GM12874 (cell line): ENCODE measurements around the gene SPINK7.

Experiments
- TF ChIP-seq, protein P1 (sequence below): IDR thresholded peaks from 2 replicates; pipeline ENCODE4 v1.5.1; 2011; ENCODE audit warnings: low read depth, mild to moderate bottlenecking, control low read depth, low read length, moderate library complexity; ENCODE audit not compliant: insufficient read depth

Gene SPINK7

DNA sequence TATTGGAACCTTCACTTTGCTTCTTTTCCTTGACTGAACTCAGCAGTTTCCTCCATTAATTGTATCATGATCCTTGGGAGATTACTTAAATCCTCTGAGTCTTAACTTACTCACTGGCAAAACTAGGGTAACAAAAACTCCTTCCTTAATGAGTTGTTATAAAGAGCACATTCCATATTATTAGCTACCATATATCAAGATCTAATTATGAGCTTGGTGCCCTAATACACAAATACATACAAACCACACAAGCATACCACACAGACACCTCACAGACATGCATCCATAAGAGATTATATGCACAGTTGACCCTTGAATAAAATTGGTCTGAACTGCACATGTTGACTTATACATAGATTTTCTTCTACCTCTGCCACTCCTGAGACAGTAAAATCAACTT lies 2.5 kb upstream of the SPINK7 start:
- TF ChIP-seq, protein P1, sequence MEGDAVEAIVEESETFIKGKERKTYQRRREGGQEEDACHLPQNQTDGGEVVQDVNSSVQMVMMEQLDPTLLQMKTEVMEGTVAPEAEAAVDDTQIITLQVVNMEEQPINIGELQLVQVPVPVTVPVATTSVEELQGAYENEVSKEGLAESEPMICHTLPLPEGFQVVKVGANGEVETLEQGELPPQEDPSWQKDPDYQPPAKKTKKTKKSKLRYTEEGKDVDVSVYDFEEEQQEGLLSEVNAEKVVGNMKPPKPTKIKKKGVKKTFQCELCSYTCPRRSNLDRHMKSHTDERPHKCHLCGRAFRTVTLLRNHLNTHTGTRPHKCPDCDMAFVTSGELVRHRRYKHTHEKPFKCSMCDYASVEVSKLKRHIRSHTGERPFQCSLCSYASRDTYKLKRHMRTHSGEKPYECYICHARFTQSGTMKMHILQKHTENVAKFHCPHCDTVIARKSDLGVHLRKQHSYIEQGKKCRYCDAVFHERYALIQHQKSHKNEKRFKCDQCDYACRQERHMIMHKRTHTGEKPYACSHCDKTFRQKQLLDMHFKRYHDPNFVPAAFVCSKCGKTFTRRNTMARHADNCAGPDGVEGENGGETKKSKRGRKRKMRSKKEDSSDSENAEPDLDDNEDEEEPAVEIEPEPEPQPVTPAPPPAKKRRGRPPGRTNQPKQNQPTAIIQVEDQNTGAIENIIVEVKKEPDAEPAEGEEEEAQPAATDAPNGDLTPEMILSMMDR: no peak

DNA sequence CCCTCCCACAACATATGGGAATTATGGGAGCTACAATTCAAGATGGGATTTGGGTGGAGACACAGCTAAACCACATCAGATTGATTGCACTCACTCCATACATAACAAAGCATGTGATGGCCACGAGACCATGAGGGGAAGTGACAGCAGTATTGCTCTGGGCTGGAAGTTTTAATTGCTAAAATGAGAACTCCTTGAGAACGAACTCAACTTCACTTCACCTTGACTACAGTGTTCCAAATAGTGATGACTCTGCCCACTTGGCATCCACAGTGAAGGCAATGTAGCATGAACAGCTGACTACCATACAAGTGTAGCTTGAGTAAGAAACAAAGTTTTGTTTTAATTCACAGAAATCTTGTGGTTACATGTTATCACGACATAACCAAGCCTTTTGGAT lies 739 bp upstream of the SPINK7 start:
- TF ChIP-seq, protein P1: no peak

DNA sequence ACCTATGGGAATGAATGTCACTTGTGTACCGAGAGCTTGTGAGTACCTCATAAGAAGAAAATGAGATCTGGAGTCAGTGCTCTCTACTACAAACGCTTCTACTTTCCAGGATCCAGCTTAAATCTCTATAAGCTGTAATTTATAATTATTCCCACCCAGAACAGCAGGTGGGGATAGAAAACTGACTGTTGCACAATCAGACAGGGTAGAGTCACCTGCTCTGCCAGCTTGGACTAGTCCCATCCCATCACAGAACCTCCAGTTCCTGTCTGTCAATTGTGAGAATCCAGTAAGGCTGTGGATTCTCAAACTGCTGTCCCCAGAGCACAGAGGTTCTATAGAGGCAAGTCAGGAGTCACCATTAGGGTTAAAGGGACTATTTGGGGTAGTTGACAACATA lies 2.0 kb downstream of the SPINK7 start:
- TF ChIP-seq, protein P1: no peak

DNA sequence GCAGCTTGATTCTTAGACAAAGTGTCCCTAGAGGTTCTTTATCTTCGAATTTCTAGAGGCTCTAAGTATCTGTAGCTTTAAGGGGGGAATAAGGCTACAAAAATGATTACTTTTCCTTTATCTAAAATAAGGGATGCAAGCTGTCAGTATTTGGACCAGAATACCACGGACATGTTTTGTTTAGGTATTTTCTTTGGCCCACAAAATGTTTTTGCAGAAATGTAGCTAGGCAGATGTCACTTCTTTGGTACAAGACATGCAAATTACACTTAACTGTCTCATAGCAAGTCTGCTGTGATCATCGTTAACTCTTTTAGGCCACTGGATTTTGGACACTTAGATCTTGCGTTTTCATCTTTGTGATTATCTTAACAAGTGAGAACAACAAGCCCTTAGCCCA lies 2.5 kb downstream of the SPINK7 start:
- TF ChIP-seq, protein P1: no peak

DNA sequence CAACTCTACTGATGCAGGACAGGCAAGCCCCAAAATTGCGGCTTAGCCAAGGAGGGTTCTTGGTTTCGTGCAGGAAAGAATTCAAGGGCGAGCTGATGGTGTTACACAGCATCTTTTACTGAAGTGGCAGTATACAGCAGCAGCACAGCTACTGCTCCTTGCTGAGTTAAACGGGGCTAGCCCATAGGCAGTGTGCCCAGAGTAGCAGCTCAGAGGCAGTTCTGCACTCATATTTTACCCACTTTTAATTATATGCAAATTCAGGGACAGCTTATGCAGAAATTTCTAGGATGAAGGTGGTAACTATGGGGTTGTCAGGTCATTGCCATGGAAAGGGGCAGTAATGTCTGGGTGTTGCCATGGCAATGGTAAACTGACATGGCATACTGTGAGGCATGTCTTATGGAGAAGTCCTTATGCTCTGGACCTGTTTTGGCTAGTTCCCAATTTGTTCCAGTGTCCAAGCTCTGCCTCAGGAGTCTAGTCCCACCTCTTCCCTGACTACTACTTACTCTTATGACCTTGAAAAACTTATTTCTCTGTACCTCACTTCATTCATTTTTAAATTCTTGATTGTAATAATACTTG lies 21.1 kb downstream of the SPINK7 start:
- TF ChIP-seq, protein P1: no peak

DNA sequence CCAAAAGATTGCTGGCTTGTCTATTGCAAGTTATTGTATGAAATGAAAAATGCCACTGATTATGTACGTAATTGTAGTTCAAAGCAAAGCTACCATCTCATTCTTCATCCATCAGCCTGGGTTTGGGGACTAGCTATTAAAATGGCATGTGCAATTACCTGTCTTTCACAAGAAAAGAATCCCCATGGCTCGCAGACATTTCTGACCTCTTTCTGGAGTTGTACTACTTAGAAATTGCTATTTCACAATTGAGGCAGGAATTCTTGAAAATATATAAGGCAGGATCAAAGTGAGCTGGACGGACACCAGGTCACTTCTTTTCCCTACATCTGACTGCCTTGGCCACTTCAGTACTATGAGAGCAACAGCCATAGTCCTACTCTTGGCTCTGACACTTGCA lies 23.0 kb downstream of the SPINK7 start, which contains the start of gene SPINK9:
Gene SPINK9 (plus strand): TSS at position 301 of the 400 bp plus-strand sequence. CDS start 55 bp downstream, at position 356.
- TF ChIP-seq, protein P1: no peak

DNA sequence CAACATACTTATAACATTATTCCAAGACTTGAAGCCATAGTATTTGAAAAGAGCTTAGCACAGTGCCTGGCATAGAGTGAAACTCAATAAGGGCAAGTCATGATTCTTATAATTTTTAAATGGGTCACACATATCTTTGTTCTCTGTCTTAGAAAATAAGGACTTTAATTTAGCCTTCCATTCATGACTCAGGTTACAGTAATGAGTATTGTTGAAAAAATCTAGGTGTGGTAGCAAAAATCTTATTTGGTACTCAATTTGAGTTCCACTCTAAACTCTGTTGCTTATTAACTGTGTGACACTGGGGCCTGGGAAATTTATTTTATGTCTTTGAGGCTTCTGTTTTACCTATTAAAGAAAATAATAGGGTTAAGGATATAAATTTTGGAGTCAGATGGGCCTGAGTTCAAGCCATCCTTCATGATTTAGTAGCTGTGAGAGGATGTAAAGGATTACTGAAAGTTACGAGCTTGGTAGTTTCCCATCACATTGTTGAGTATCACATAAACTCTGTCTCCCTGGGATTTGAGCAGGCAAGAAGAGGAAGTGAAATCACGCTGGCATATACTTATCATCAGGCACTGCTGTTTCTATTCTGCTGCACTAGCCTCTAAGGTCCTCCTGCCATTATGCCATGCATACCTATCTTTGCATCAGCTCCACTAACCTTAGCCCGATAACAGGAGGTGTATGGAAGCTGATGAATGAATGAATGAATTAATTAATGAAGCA lies 24.6 kb downstream of the SPINK7 start:
- TF ChIP-seq, protein P1: no peak
